ENCODE results near the gene ZNF532. TPM values are rescaled to one million over a fixed set of nuclear protein-coding genes. Genes with fewer than 3 reads are reported as not detected.

Gene ZNF532
- polyA plus RNA-seq, 3 donors, result 0.76 to 18.5 (median 1.7) TPM

GRCh38 chr18:58977801-58978200 is 113.1 kb downstream of the ZNF532 start:
- 100% methylated on average over 1 of the region's 4 CpGs for WGBS (ENCODE audit: insufficient coverage)
- Histone ChIP-seq H2AFZ (ENCODE audit: insufficient read depth, low read depth, low read length, poor library complexity, severe bottlenecking) (no peak overlapping the region), H3K27me3 (ENCODE audit: control insufficient read depth in 2 of 2, insufficient read depth in 2 of 2, low read length in 2 of 2) (no peaks in the 10 kb centered on the region), H3K4me3 (replicated peaks in 1 of 3; ENCODE audit: low read depth in 2 of 3, low read length in 3 of 3) (no peak overlapping the region), H4K20me1 (ENCODE audit: insufficient read depth, low read length) (no peaks in the 10 kb centered on the region), H3K79me2 (ENCODE audit: insufficient read depth, low read length) (no peaks in the 10 kb centered on the region), H3K4me2 (replicated peaks; ENCODE audit: extremely low read depth, low read length, poor library complexity, severe bottlenecking) (no peak overlapping the region), H3K36me3 (replicated peaks in 1 of 2; ENCODE audit: control insufficient read depth in 1 of 2, insufficient read depth in 2 of 2, low read length in 2 of 2) (no peaks in the 10 kb centered on the region), H3K27ac (ENCODE audit: low read depth in 1 of 2, low read length in 2 of 2) (no peak overlapping the region), H3K4me1 (ENCODE audit: control insufficient read depth in 1 of 2, insufficient read depth in 2 of 2, low read length in 2 of 2) (peaks cover 2 to 4% of the 10 kb centered on the region in 2 donors), H3K9ac (ENCODE audit: insufficient read depth, low read length, poor library complexity, severe bottlenecking) (no peak overlapping the region), H3K9me3 (replicated peaks in 1 of 2; ENCODE audit: control insufficient read depth in 1 of 2, insufficient read depth in 1 of 2, low read length in 2 of 2) (no peaks in the 10 kb centered on the region)
- Mint-ChIP-seq H3K4me1 (peaks cover 15% of the 10 kb centered on the region), H3K27ac (no peak overlapping the region), H3K36me3 (peaks cover 7 to 27% of the 10 kb centered on the region in 2 donors), H3K9me3 (no peaks in the 10 kb centered on the region), H3K27me3 (ENCODE audit: low read depth in 3 of 3) (peaks cover 1 to 4% (median 3%) of the 10 kb centered on the region in 3 donors), H3K4me3 (no peak overlapping the region)
- intact Hi-C loops (cut with micrococcal nuclease), result no loop called here
- DNase-seq, result no peak
- no peak for TF ChIP-seq CTCF (IDR thresholded peaks at IDR 0.05)

GRCh38 chr18:58978916-58979315 is 114.2 kb downstream of the ZNF532 start:
- Histone ChIP-seq H3K27ac (ENCODE audit: low read depth in 1 of 2, low read length in 2 of 2) (no peak overlapping the region), H3K4me3 (replicated peaks in 1 of 3; ENCODE audit: low read depth in 2 of 3, low read length in 3 of 3) (no peak overlapping the region), H3K79me2 (ENCODE audit: insufficient read depth, low read length) (no peaks in the 10 kb centered on the region), H3K9me3 (replicated peaks in 1 of 2; ENCODE audit: control insufficient read depth in 1 of 2, insufficient read depth in 1 of 2, low read length in 2 of 2) (no peaks in the 10 kb centered on the region), H3K9ac (ENCODE audit: insufficient read depth, low read length, poor library complexity, severe bottlenecking) (no peak overlapping the region), H3K4me2 (replicated peaks; ENCODE audit: extremely low read depth, low read length, poor library complexity, severe bottlenecking) (no peak overlapping the region), H3K36me3 (replicated peaks in 1 of 2; ENCODE audit: control insufficient read depth in 1 of 2, insufficient read depth in 2 of 2, low read length in 2 of 2) (no peaks in the 10 kb centered on the region), H4K20me1 (ENCODE audit: insufficient read depth, low read length) (no peaks in the 10 kb centered on the region), H3K4me1 (ENCODE audit: control insufficient read depth in 1 of 2, insufficient read depth in 2 of 2, low read length in 2 of 2) (peaks cover 2 to 4% of the 10 kb centered on the region in 2 donors), H2AFZ (ENCODE audit: insufficient read depth, low read depth, low read length, poor library complexity, severe bottlenecking) (no peak overlapping the region), H3K27me3 (ENCODE audit: control insufficient read depth in 2 of 2, insufficient read depth in 2 of 2, low read length in 2 of 2) (no peaks in the 10 kb centered on the region)
- H3K27me3 Mint-ChIP-seq (ENCODE audit: low read depth in 3 of 3), result peaks cover 1 to 4% (median 3%) of the 10 kb centered on the region in 3 donors
- TF ChIP-seq CTCF (IDR thresholded peaks at IDR 0.05), result no peak
- no peak overlapping the region for H3K4me3 Mint-ChIP-seq
- no peaks in the 10 kb centered on the region for H3K9me3 Mint-ChIP-seq
- WGBS (ENCODE audit: insufficient coverage), result 100% methylated on average over 3 of the region's 8 CpGs
- intact Hi-C loops (cut with micrococcal nuclease), result no loop called here
- no peak overlapping the region for H3K27ac Mint-ChIP-seq
- DNase-seq, result no peak
- peaks cover 15% of the 10 kb centered on the region for H3K4me1 Mint-ChIP-seq
- H3K36me3 Mint-ChIP-seq, result peaks cover 7 to 30% of the 10 kb centered on the region in 2 donors

All from CD14-positive monocyte (primary cell).